RWPE2 (cell line): ENCODE data around the gene ARHGAP10.

Experiments used
- ATAC-seq: fragments of 200-7000 bp; cut with Tn5 transposase; 3 replicates; pipeline ENCODE4 v1.9.1; 2021; ENCODE audit warnings: low read depth
- DNase-seq: peaks from one replicate; pipeline ENCODE4 v3.0.0-alpha.2; 2020; ENCODE audit warnings: low spot score
- H3K27ac ChIP-seq: fragments of 450-650 bp; 2 replicates; pipeline ENCODE4 v1.5.1; 2017; ENCODE audit warnings: mild to moderate bottlenecking; ENCODE audit not compliant: poor library complexity, severe bottlenecking
- H3K27me3 ChIP-seq: fragments of 250-450 bp; sonication (Bioruptor Pico); 2 replicates; pipeline ENCODE4 v1.5.1; 2021; ENCODE audit warnings: mild to moderate bottlenecking, moderate library complexity; ENCODE audit not compliant: insufficient read depth, poor library complexity, severe bottlenecking
- H3K36me3 ChIP-seq: fragments of 250-450 bp; sonication (Bioruptor Pico); 2 replicates; pipeline ENCODE4 v1.5.1; 2020; ENCODE audit warnings: low read depth, mild to moderate bottlenecking, moderate library complexity
- H3K4me1 ChIP-seq: fragments of 250-450 bp; sonication (Bioruptor Pico); 2 replicates; pipeline ENCODE4 v1.5.1; 2021; ENCODE audit warnings: mild to moderate bottlenecking, moderate library complexity; ENCODE audit not compliant: insufficient read depth, poor library complexity, severe bottlenecking
- H3K4me3 ChIP-seq: fragments of 250-450 bp; sonication (Bioruptor Pico); 2 replicates; pipeline ENCODE4 v1.5.1; 2021; ENCODE audit warnings: mild to moderate bottlenecking, moderate library complexity; ENCODE audit not compliant: severe bottlenecking
- H3K9me3 ChIP-seq: fragments of 250-450 bp; sonication (Bioruptor Pico); 2 replicates; pipeline ENCODE4 v1.5.1; 2021; ENCODE audit warnings: mild to moderate bottlenecking, moderate library complexity; ENCODE audit not compliant: severe bottlenecking
- TF ChIP-seq, protein P1 (sequence below): fragments of 450-650 bp; IDR thresholded peaks from one replicate; pipeline ENCODE4 v1.5.1; 2017; ENCODE audit warnings: mild to moderate bottlenecking, moderate library complexity; ENCODE audit not compliant: poor library complexity, severe bottlenecking

Gene ARHGAP10

GRCh38 chr4:148027201-148027600, 295.3 kb downstream of the ARHGAP10 start:
- Histone ChIP-seq H3K9me3 (no peaks in the 10 kb centered on the region), H3K4me3 (no peak overlapping the region), H3K27me3 (no peaks in the 10 kb centered on the region), H3K27ac (no peak overlapping the region), H3K4me1 (no peaks in the 10 kb centered on the region), H3K36me3 (no peaks in the 10 kb centered on the region)
- ATAC-seq (no peak), DNase-seq (no peak)
- TF ChIP-seq, protein P1, sequence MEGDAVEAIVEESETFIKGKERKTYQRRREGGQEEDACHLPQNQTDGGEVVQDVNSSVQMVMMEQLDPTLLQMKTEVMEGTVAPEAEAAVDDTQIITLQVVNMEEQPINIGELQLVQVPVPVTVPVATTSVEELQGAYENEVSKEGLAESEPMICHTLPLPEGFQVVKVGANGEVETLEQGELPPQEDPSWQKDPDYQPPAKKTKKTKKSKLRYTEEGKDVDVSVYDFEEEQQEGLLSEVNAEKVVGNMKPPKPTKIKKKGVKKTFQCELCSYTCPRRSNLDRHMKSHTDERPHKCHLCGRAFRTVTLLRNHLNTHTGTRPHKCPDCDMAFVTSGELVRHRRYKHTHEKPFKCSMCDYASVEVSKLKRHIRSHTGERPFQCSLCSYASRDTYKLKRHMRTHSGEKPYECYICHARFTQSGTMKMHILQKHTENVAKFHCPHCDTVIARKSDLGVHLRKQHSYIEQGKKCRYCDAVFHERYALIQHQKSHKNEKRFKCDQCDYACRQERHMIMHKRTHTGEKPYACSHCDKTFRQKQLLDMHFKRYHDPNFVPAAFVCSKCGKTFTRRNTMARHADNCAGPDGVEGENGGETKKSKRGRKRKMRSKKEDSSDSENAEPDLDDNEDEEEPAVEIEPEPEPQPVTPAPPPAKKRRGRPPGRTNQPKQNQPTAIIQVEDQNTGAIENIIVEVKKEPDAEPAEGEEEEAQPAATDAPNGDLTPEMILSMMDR, result no peak

DNA sequence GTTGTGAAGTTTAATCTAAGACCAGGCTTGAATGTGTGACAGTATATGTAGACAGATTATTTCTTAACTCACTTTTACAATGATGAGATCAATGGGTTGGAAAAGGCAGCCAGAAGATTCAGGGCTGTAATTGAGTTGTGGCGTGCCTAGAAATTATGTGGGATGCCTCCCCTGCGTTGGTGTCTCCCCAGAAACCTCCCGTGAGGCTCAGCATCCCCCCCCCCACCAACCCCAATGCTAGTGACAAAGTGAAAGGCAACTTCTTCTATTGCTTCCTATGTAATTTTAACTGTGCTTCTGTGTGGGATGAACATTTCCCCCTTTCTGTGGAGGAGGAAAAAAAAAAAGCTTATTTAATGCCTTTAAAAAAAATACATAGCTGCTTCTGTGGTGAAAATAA, 297.9 kb downstream of the ARHGAP10 start:
- Histone ChIP-seq H3K27me3 (no peaks in the 10 kb centered on the region), H3K4me1 (no peaks in the 10 kb centered on the region), H3K36me3 (no peaks in the 10 kb centered on the region), H3K27ac (no peak overlapping the region), H3K9me3 (no peaks in the 10 kb centered on the region), H3K4me3 (no peak overlapping the region)
- DNase-seq (no peak), ATAC-seq (no peak)
- TF ChIP-seq, protein P1, result no peak

- no peaks in the 10 kb centered on the region for H3K27me3 ChIP-seq
- H3K36me3 ChIP-seq, result no peaks in the 10 kb centered on the region
- H3K27ac ChIP-seq, result no peak overlapping the region
- H3K9me3 ChIP-seq, result no peaks in the 10 kb centered on the region
- H3K4me1 ChIP-seq, result no peaks in the 10 kb centered on the region
- H3K4me3 ChIP-seq, result no peak overlapping the region
- TF ChIP-seq, protein P1, result no peak
- no peak for DNase-seq
- ATAC-seq, result no peak; the same call in 2 of the 3 replicates
These were observed 298.4 kb downstream of the ARHGAP10 start for GRCh38 chr4:148030193-148030873.

GRCh38 chr4:148034813-148035212, 302.9 kb downstream of the ARHGAP10 start:
- no peaks in the 10 kb centered on the region for H3K4me1 ChIP-seq
- DNase-seq (no peak), ATAC-seq (no peak)
- TF ChIP-seq, protein P1, result no peak
- no peak overlapping the region for H3K4me3 ChIP-seq
- H3K27me3 ChIP-seq, result no peaks in the 10 kb centered on the region
- no peaks in the 10 kb centered on the region for H3K36me3 ChIP-seq
- no peaks in the 10 kb centered on the region for H3K9me3 ChIP-seq
- H3K27ac ChIP-seq, result no peak overlapping the region

GRCh38 chr4:148041606-148042329, 309.9 kb downstream of the ARHGAP10 start:
- no peak for DNase-seq
- H3K27me3 ChIP-seq, result no peaks in the 10 kb centered on the region

More at GRCh38 chr4:148041606-148042329, 309.9 kb downstream of the ARHGAP10 start:
- no peaks in the 10 kb centered on the region for H3K4me1 ChIP-seq
- H3K36me3 ChIP-seq, result no peaks in the 10 kb centered on the region
- no peak for ATAC-seq
- no peaks in the 10 kb centered on the region for H3K9me3 ChIP-seq
- H3K27ac ChIP-seq, result no peak overlapping the region
- TF ChIP-seq, protein P1, result no peak
- H3K4me3 ChIP-seq, result no peak overlapping the region
